Muscle of back (tissue), 11 donors: Measurements from ENCODE around the gene ERMARD. TPM values are rescaled to one million over a fixed set of nuclear protein-coding genes. Genes with fewer than 3 reads are reported as not detected.

Experiments
- DNase-seq, 3 donors: peaks; one replicate each; pipeline versions ENCODE4 v3.0.0 to v3.0.0-alpha.2; 2013
- polyA plus RNA-seq, 10 donors: library from polyadenylated mRNA; unstranded; fragments of 120-200 nt; gene quantifications; one replicate each; pipeline ENCODE4 v1.2.1, GENCODE V29; 2013; ENCODE audit not compliant: insufficient read length in 10 of 10

ERMARD gene
- polyA plus RNA-seq, 10 donors = 14.7 to 32.8 (median 20.0) TPM

GRCh38 chr6:169824848-169825557 is 73.6 kb downstream of the ERMARD start:
- no peak for DNase-seq

- DNase-seq = no peak
These were observed 74.3 kb downstream of the ERMARD start for GRCh38 chr6:169825558-169826225.

- no peak for DNase-seq
These were observed 75.3 kb downstream of the ERMARD start for GRCh38 chr6:169826697-169827096.

GRCh38 chr6:169827290-169827717 is 75.9 kb downstream of the ERMARD start:
- no peak for DNase-seq

- no peak for DNase-seq
These were observed 76.8 kb downstream of the ERMARD start for GRCh38 chr6:169828176-169828575.

- DNase-seq = no peak
These were observed 78.4 kb downstream of the ERMARD start for GRCh38 chr6:169829786-169830185.

GRCh38 chr6:169830876-169831275 is 79.5 kb downstream of the ERMARD start:
- no peak for DNase-seq

Other genes with a start within 250 kb of the ERMARD start
- 10 to 100 TPM; 20.0 to 58.1 (median 35.5) TPM for gene WDR27, start 49.6 kb upstream of the ERMARD start, polyA plus RNA-seq
- 10 to 100 TPM; 31.7 to 39.8 (median 36.5) TPM for gene C6orf120, start 49.5 kb upstream of the ERMARD start, polyA plus RNA-seq
- 10 to 100 TPM; 62.2 to 96.2 (median 80.8) TPM for gene PHF10, start 27.1 kb upstream of the ERMARD start, polyA plus RNA-seq
- gene DYNLT2, start 50 bp upstream of the ERMARD start, polyA plus RNA-seq = 1 to 10 TPM; 2.0 to 5.4 (median 2.9) TPM